ENCODE data around the gene IL2. TPM values are rescaled to one million over a fixed set of nuclear protein-coding genes. Genes with fewer than 3 reads are reported as not detected.

Gene IL2
- not detected in 2 replicates for total RNA-seq (2014; rRNA removed; shearing (Covaris generic))

DNA sequence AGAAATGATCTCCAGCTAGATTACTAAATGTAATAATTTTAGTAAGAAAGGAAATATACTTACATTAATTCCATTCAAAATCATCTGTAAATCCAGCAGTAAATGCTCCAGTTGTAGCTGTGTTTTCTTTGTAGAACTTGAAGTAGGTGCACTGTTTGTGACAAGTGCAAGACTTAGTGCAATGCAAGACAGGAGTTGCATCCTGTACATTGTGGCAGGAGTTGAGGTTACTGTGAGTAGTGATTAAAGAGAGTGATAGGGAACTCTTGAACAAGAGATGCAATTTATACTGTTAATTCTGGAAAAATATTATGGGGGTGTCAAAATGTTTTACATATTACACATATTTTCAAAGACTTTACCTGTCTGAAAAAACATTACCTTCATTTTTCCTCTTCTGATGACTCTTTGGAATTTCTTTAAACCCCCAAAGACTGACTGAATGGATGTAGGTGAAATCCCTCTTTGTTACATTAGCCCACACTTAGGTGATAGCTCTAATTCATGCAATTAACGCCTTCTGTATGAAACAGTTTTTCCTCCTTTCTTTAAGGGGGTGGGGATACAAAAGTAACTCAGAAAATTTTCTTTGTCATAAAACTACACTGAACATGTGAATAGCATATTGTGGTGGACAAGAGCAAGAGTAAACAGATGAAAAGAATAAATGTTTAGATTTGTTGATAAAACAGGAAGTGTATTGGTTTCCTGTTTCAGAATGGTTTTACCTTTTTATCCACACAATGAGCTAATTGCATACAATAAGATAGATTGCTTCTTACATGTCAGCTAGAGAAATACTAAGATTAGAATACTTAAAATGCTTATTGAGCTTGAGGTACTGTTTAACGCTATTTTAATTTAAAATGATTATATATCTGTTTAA is at the start of gene IL2:
TSS of gene IL2 (minus strand) at position 495 of the 886 bp plus-strand sequence. CDS start at position 210, 285 bp downstream.
- DNase-seq (ENCODE audit: low spot score): no peak

GRCh38 chr4:122503214-122503613 is 46.7 kb upstream of the IL2 start:
- no peak for DNase-seq (ENCODE audit: low spot score)

GRCh38 chr4:122500852-122501501 is 44.5 kb upstream of the IL2 start:
- peak; percentile 52 for DNase-seq (ENCODE audit: low spot score)

DNA sequence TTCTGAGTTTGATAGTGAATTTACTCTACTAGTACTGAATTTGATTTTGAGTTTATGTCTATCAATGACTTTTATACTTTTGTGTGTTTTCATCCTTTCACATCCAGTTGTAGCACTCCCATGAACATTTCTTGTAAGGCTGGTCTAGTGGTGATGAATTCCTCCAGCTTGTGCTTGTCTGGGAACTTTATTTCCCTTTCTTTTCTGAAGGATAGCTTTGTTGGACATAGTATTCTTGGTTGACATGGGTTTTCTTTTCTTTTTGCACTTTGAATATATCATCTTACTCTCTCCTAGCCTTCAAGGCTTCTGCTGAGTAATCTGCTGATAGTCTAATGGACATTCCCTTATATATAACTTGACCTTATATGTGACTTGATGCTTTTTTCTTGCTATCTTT is 32.5 kb upstream of the IL2 start:
- no peak for DNase-seq (ENCODE audit: low spot score)

DNA sequence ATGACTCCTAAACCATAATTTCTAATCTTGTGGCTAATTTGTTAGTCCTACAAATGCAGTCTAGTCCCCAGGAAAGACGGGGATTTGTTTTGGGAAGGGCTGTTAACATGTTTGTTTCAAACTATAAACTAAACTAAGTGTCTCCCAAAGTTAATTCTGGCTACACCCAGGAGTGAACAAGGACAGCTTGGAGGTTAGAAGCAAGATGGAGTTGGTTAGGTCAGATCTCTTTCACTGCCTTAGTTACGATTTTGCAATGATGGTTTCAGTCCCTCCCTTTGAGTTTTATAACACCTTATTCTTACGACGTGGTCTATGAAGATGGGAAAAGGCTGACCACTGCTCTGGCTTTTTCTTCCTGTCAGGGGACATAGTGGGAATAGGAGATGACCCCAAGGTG is 27.0 kb upstream of the IL2 start:
- DNase-seq (ENCODE audit: low spot score): no peak

- DNase-seq (ENCODE audit: low spot score): no peak
Observed at GRCh38 chr4:122481766-122482405, 25.4 kb upstream of the IL2 start.

- no peak for DNase-seq (ENCODE audit: low spot score)
Observed at GRCh38 chr4:122480655-122481487, 24.3 kb upstream of the IL2 start.

GRCh38 chr4:122479935-122480416 is 23.5 kb upstream of the IL2 start:
- no peak for DNase-seq (ENCODE audit: low spot score)

- DNase-seq (ENCODE audit: low spot score): no peak
Observed at GRCh38 chr4:122476745-122477144, 20.2 kb upstream of the IL2 start.

- no peak for DNase-seq (ENCODE audit: low spot score)
Observed at GRCh38 chr4:122476126-122476525, 19.6 kb upstream of the IL2 start.

GRCh38 chr4:122475233-122475632 is 18.7 kb upstream of the IL2 start:
- DNase-seq (ENCODE audit: low spot score): no peak

- no peak for DNase-seq (ENCODE audit: low spot score)
Observed at GRCh38 chr4:122469457-122469856, 12.9 kb upstream of the IL2 start.

- peak; percentile 19 for DNase-seq (ENCODE audit: low spot score)
Observed at GRCh38 chr4:122458625-122459024, 2.1 kb upstream of the IL2 start.

GRCh38 chr4:122453384-122453995 is 3.0 kb downstream of the IL2 start:
- no peak for DNase-seq (ENCODE audit: low spot score)

DNA sequence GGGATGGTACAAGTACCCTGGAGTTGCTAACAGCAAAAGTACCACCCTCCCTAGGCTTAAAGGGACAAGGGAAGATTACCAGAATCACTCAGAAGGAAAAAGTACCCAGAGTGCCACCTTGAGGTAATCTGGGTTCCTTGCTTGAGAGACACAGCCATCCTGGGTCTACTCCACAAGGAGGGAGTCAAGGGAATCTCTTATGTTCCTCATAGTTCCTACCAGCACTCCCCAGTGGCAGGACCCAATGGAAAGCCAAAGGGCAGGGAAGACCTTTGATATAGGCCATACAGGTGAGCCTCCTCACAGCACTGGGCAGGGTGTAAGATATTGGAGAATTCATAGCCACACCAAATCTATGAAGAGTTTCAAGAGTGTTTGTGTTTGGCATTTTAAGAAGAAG is 5.7 kb downstream of the IL2 start:
- peak; percentile 69 for DNase-seq (ENCODE audit: low spot score)

DNA sequence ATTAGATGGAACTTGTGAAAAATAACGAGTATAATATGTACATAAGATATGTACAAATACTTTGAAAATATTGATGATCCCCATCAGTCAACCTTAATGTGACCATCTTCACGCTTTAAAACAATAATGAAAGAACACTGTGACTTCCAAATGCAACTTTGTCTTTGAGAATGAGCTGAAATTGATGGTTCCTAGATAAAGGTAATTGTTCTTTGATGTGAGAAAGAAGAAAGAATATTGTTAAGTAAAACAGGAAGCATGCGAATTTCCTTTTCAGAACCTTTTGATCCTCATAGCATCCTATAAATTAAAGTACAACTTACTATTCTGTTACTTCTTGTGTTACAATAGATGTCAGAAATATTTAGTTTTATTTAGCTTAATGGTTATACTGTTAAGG is 22.2 kb downstream of the IL2 start:
- DNase-seq (ENCODE audit: low spot score): no peak

- no peak for DNase-seq (ENCODE audit: low spot score)
Observed at GRCh38 chr4:122431351-122431750, 25.2 kb downstream of the IL2 start.

DNA sequence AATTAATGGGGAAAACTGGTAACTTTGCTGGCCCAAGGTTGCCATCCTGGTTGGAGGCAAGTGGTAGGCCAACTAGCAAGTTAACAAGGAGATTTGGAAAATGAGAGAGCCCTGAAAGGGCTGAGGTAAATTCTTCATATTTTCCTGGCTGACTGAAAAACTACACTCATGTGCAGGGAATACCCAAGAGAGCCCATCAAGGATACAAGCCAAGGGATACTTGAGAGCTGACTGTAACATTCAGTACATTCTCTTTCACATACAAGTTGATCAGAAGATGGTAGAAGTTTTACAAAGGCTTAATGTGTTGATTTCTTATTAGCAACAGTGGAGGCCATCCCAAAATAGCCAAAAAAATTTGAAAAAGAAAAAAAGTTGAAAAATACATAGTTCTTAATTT is 33.3 kb downstream of the IL2 start:
- no peak for DNase-seq (ENCODE audit: low spot score)

DNA sequence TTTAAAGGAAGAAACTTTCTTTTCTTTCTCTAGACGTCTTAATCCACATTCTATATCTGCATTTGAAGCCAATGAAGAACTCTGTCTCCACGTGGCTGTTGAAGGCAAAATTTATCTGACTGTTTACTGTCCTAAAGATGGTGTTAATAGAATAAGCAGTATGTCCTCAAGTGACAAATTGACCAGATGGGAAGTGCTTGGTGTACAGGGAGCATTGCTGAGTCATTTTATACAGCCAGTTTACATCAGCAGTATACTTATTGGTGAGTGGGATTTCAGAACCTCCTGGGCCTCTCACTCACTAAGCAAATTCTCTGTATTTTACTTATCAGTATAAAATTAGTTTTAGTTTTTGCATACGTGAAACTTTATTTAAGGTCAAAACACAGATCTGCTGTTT is 44.0 kb downstream of the IL2 start:
- no peak for DNase-seq (ENCODE audit: low spot score)

- DNase-seq (ENCODE audit: low spot score): no peak
Observed at GRCh38 chr4:122403861-122404260, 52.7 kb downstream of the IL2 start.

Data from HT-29 (cell line).